Measurements from ENCODE around the gene THBS4. TPM values are rescaled to one million over a fixed set of nuclear protein-coding genes. Genes with fewer than 3 reads are reported as not detected.

The THBS4 gene
- polyA plus RNA-seq, 1 of the 3 experiments (the other 2 are of a cell fraction) = 1.1 TPM

- POLR2A ChIA-PET = no interaction called here
- CTCF ChIA-PET = interaction anchor here (1.8 kb wide), 1 partner anchor 16 kb away, joined by 7 read pairs; no protein-coding TSS in a partner anchor
Measured at GRCh38 chr5:80067016-80067415, 31.9 kb downstream of the THBS4 start.

More at GRCh38 chr5:80067016-80067415, 31.9 kb downstream of the THBS4 start:
- Histone ChIP-seq H3K79me2 (ENCODE audit: insufficient read depth) (no peaks in the 10 kb centered on the region), H3K4me2 (no peak overlapping the region), H2AFZ (ENCODE audit: low read depth) (no peak overlapping the region), H3K9ac (no peak overlapping the region), H3K9me2 (no peaks in the 10 kb centered on the region), H3K36me3 (replicated peaks in 1 of 2; ENCODE audit: control insufficient read depth in 1 of 2, insufficient read depth in 2 of 2, low read length in 1 of 2) (no peaks in the 10 kb centered on the region), H3K27ac (ENCODE audit: low read depth in 2 of 2, low read length in 1 of 2) (no peak overlapping the region), H3K4me3 (ENCODE audit: low read depth in 2 of 2, low read length in 1 of 2) (no peak overlapping the region), H3F3A (replicated peaks; ENCODE audit: insufficient read depth) (no peaks in the 10 kb centered on the region), H4K20me1 (ENCODE audit: insufficient read depth) (no peaks in the 10 kb centered on the region), H3K4me1 (ENCODE audit: control insufficient read depth in 1 of 2, insufficient read depth in 2 of 2, low read depth in 1 of 2, low read length in 1 of 2) (no peaks in the 10 kb centered on the region; a peak in 1 of 4 replicates), H3K9me3 (no peaks in the 10 kb centered on the region), H3K27me3 (ENCODE audit: insufficient read depth) (no peaks in the 10 kb centered on the region)
- WGBS (ENCODE audit: low lambda C conversion rate) = 64% methylated on average over 2 of the region's 2 CpGs
- TF ChIP-seq FOXJ3 (CRISPR knock-in tag; IDR thresholded peaks at IDR 0.05) = no peak
- TF ChIP-seq MAX (IDR thresholded peaks at IDR 0.05; ENCODE audit: low read depth) = no peak
- TF ChIP-seq USF2 (IDR thresholded peaks at IDR 0.05; ENCODE audit: borderline replicate concordance, low read depth, low read length) = no peak
- TF ChIP-seq ZBTB33 (IDR thresholded peaks at IDR 0.05; ENCODE audit: borderline replicate concordance, low read depth) = no peak
- TF ChIP-seq TAF1 (IDR thresholded peaks at IDR 0.05; ENCODE audit: borderline replicate concordance, low read depth, low read length) = no peak
- TF ChIP-seq FOXM1 (IDR thresholded peaks at IDR 0.05; ENCODE audit: low read depth) = no peak
- no peak for TF ChIP-seq GATA2 (CRISPR knock-in tag; IDR thresholded peaks at IDR 0.05)
- TF ChIP-seq REST (IDR thresholded peaks at IDR 0.05; ENCODE audit: low read depth, low read length) = no peak
- TF ChIP-seq MEF2A (IDR thresholded peaks at IDR 0.05; ENCODE audit: borderline replicate concordance, low read depth) = no peak
- TF ChIP-seq NRF1 (IDR thresholded peaks at IDR 0.05; ENCODE audit: low read depth, low read length) = no peak
- no peak for TF ChIP-seq NFIC (IDR thresholded peaks at IDR 0.05; ENCODE audit: borderline replicate concordance)
- no peak for TF ChIP-seq GABPA (IDR thresholded peaks at IDR 0.05; ENCODE audit: low read depth)
- no peak for DNase-seq

Data from SK-N-SH (cell line).